Breast epithelium (tissue), 4 donors: ENCODE data around the gene MGAT5B. TPM values are rescaled to one million over a fixed set of nuclear protein-coding genes. Genes with fewer than 3 reads are reported as not detected.

ENCODE experiments used
- DNase-seq, 2 donors: peaks; one replicate each; pipeline ENCODE4 v3.0.0-alpha.2; 2019; ENCODE audit warnings: low spot score in 2 of 2
- H3K27ac ChIP-seq, 2 donors: fragments of 200-600 bp; sonication (generic) in 1 of 2; one replicate each; pipeline ENCODE4 v1.5.1; 2016 to 2019; ENCODE audit warnings: mild to moderate bottlenecking in 1 of 2
- H3K27me3 ChIP-seq, 2 donors: fragments of 200-600 bp; sonication (generic) in 1 of 2; one replicate each; pipeline versions ENCODE4 v1.5.1 to v1.6.0; 2017 to 2019; ENCODE audit warnings: control low read depth in 1 of 2, mild to moderate bottlenecking in 1 of 2
- H3K36me3 ChIP-seq: fragments of 200-600 bp; one replicate; pipeline ENCODE4 v1.5.1; 2019
- H3K4me1 ChIP-seq, 2 donors: fragments of 200-600 bp; sonication (generic); one replicate each; pipeline ENCODE4 v1.5.1; 2016 to 2019; ENCODE audit warnings: control low read depth in 1 of 2
- H3K4me3 ChIP-seq, 3 donors: fragments of 200-600 bp; sonication (generic); 1 replicate in 2 of 3; 2 replicates in 1 of 3; pipeline ENCODE4 v1.5.1; 2016 to 2019; ENCODE audit warnings: mild to moderate bottlenecking in 3 of 3, moderate library complexity in 2 of 3
- H3K9me3 ChIP-seq, 2 donors: fragments of 200-600 bp; sonication (generic) in 1 of 2; one replicate each; pipeline ENCODE4 v1.5.1; 2016 to 2019; ENCODE audit warnings: control low read depth in 1 of 2
- CTCF ChIP-seq, 3 donors: fragments of 450-650 bp; IDR thresholded peaks; one replicate each; pipeline ENCODE4 v1.5.1; 2016 to 2017; ENCODE audit warnings: antibody characterized with exemption in 3 of 3, mild to moderate bottlenecking in 3 of 3, moderate library complexity in 3 of 3
- POLR2A ChIP-seq: fragments of 450-650 bp; IDR thresholded peaks from one replicate; pipeline ENCODE4 v1.6.1; 2016; ENCODE audit warnings: antibody characterized with exemption, mild to moderate bottlenecking, moderate library complexity
- POLR2AphosphoS5 ChIP-seq, 3 donors: sonication (generic); formaldehyde crosslinking; IDR thresholded peaks; one replicate each; pipeline ENCODE4 v1.6.1; 2017; ENCODE audit warnings: antibody characterized with exemption in 3 of 3
- intact Hi-C: fragments of 100-400 bp; cut with DNase I; formaldehyde crosslinking; loops from one replicate; pipeline ENCODE4 v1.15.1; 2023; ENCODE audit warnings: low total_unique reads
- total RNA-seq, 3 donors: library from RNA; depleted of rRNA; stranded (reverse); fragments of >200 nt; gene quantifications; one replicate each; pipeline ENCODE4 v1.1.0, GENCODE V29; 2016

The MGAT5B gene
- total RNA-seq, 3 donors from 2014 or later: 0.32 to 0.33 TPM; not detected in 1

DNA sequence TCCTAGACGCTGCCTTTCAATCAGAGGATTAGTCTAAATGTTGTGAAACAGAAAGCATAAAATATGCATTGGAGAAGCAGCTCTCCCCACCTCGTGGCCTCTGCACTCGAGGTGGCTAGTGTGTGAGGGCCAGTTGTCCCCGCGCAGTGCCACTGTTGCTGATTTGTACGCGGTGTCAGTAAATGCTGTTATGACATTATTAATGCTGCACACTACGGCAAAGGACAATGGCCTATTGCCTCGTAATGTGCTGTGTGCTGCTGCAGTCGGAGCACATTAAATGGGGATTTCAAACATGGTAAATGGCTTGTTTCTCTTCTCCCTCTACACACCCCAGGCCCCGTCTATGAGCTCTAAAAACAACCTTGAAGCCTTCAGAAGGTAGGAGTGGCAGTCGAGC lies 5.7 kb upstream of the MGAT5B start:
- peaks cover 0 to 21% of the 10 kb centered on the region in 2 donors for H3K27me3 ChIP-seq
- TF ChIP-seq CTCF (IDR thresholded peaks at IDR 0.05) (no peak), POLR2A (no peak), POLR2AphosphoS5 (IDR thresholded peaks at IDR 0.05) (no peak)
- no peak overlapping the region for H3K4me3 ChIP-seq
- no peak for DNase-seq
- intact Hi-C loops: loop anchor here (10.0 kb wide), 1 partner anchor 192 kb away; no protein-coding TSS in a partner anchor
- H3K36me3 ChIP-seq: no peaks in the 10 kb centered on the region
- H3K4me1 ChIP-seq: no peaks in the 10 kb centered on the region
- H3K9me3 ChIP-seq: no peaks in the 10 kb centered on the region
- H3K27ac ChIP-seq: no peak overlapping the region

GRCh38 chr17:76864024-76864423 lies 4.2 kb upstream of the MGAT5B start:
- intact Hi-C loops: loop anchor here (10.0 kb wide), 1 partner anchor 191 kb away; no protein-coding TSS in a partner anchor
- TF ChIP-seq POLR2AphosphoS5 (IDR thresholded peaks at IDR 0.05): no peak
- no peak for TF ChIP-seq CTCF (IDR thresholded peaks at IDR 0.05)
- no peak for TF ChIP-seq POLR2A
- peaks cover 0 to 3% of the 10 kb centered on the region in 2 donors for H3K4me1 ChIP-seq

GRCh38 chr17:76865174-76865573 lies 3.0 kb upstream of the MGAT5B start:
- Histone ChIP-seq H3K27me3 (peaks cover 10 to 42% of the 10 kb centered on the region in 2 donors), H3K36me3 (no peaks in the 10 kb centered on the region), H3K4me3 (no peak overlapping the region), H3K4me1 (peaks cover 0 to 3% of the 10 kb centered on the region in 2 donors), H3K9me3 (no peaks in the 10 kb centered on the region), H3K27ac (no peak overlapping the region)
- no peak for DNase-seq
- TF ChIP-seq CTCF (IDR thresholded peaks at IDR 0.05) (no peak), POLR2A (no peak), POLR2AphosphoS5 (IDR thresholded peaks at IDR 0.05) (no peak)
- intact Hi-C loops: loop anchor here (10.0 kb wide), 1 partner anchor 190 kb away; no protein-coding TSS in a partner anchor

More at GRCh38 chr17:76864024-76864423, 4.2 kb upstream of the MGAT5B start:
- Histone ChIP-seq H3K27me3 (peaks cover 0 to 31% of the 10 kb centered on the region in 2 donors), H3K9me3 (no peaks in the 10 kb centered on the region), H3K27ac (no peak overlapping the region), H3K4me3 (no peak overlapping the region), H3K36me3 (no peaks in the 10 kb centered on the region)
- no peak for DNase-seq

DNA sequence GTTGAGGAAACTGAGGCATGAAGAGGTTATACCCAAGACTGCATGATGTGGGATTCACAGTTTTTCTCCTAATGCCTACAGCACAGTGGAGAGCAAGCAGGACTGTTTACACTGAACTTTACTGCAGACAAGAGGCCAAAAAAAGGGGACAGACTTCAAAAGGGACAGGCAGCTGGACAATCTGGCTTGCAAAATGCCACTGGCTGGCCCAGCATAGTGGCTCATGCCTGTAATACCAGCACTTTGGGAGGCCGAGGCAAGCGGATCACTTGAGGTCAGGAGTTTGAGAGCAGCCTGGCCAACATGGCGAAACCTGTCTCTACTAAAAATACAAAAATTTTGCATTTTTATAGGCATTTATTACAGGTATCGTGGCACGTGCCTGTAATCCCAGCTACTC lies 2.0 kb upstream of the MGAT5B start:
- no peak for DNase-seq
- Histone ChIP-seq H3K4me1 (peaks cover 0 to 3% of the 10 kb centered on the region in 2 donors), H3K27me3 (peaks cover 11 to 51% of the 10 kb centered on the region in 2 donors), H3K9me3 (no peaks in the 10 kb centered on the region), H3K36me3 (no peaks in the 10 kb centered on the region), H3K27ac (no peak overlapping the region), H3K4me3 (no peak overlapping the region)
- intact Hi-C loops: loop anchor here (10.0 kb wide), 1 partner anchor 189 kb away; no protein-coding TSS in a partner anchor
- TF ChIP-seq POLR2A: no peak
- no peak for TF ChIP-seq POLR2AphosphoS5 (IDR thresholded peaks at IDR 0.05)
- TF ChIP-seq CTCF (IDR thresholded peaks at IDR 0.05): no peak

DNA sequence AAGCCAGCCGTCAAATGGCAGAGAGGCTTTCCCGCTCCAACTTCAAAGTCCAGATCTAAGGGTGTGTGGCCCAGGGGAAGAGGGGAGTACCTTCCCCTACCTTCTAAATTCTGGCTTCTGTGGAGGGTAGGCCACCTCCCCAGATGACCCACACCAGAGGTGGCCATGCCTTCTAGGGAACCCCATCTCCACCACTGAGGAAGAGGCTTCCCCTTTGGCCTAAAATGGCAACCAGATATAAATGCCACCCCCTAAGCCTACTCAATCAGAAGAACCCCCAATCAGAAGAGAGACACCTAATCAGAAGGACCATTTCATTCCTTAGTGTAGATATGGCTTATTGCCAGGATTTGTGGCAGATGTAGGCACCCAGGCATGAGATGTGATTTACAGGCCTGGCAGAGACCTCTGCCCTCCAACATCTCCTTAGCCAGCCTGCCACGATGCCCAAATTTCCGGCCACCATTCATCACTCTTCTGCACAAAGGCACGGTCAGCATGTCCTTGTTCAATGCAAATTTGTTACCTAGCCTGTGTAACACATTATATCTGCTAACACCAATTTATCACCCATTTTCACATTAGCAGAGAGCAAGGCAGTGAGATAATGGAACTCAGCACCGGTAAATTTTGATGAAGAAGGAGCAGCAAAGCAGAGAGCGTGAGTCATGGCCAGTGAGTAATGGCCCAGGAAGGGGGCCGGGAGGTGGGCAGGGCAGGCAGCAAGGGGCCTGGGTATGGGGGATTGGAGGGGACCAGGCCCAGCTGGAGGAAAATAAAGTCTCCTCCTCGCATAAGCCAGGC lies 1.2 kb upstream of the MGAT5B start:
- intact Hi-C loops: loop anchor here (10.0 kb wide), 1 partner anchor 188 kb away; no protein-coding TSS in a partner anchor
- Histone ChIP-seq H3K4me3 (no peak overlapping the region), H3K27ac (no peak overlapping the region), H3K4me1 (peaks cover 0 to 3% of the 10 kb centered on the region in 2 donors), H3K36me3 (no peaks in the 10 kb centered on the region), H3K9me3 (no peaks in the 10 kb centered on the region), H3K27me3 (peaks cover 11 to 52% of the 10 kb centered on the region in 2 donors)
- DNase-seq: no peak
- TF ChIP-seq POLR2AphosphoS5 (IDR thresholded peaks at IDR 0.05) (no peak), POLR2A (no peak), CTCF (IDR thresholded peaks at IDR 0.05) (no peak)
